Measurements from ENCODE around the gene CFAP299.

Gene CFAP299

GRCh38 chr4:80610845-80611677 lies 275.5 kb downstream of the CFAP299 start:
- Histone ChIP-seq H3K9ac (no peak overlapping the region), H3K27me3 (no peaks in the 10 kb centered on the region), H3K4me1 (peaks cover 8 to 28% (median 19%) of the 10 kb centered on the region in 10 experiments; a peak in 19 of 20 replicates), H3K36me3 (no peaks in the 10 kb centered on the region), H3K9me3 (replicated peaks in 1 of 11) (peaks cover 0 to 5% (median 0%) of the 10 kb centered on the region in 11 experiments; a peak in 1 of 22 replicates), H3K27ac (no peak overlapping the region), H3K4me2 (peak overlapping the region; percentile 21 to 72 (median 49); a peak in 21 of 22 replicates), H4K20me1 (no peaks in the 10 kb centered on the region), H3K4me3 (no peak overlapping the region)
- no peak for TF ChIP-seq Cebpa-rat (IDR thresholded peaks at IDR 0.05)

GRCh38 chr4:80611678-80611979 lies 276.1 kb downstream of the CFAP299 start:
- Histone ChIP-seq H3K9me3 (replicated peaks in 1 of 11) (0 out of 22 replicates have a peak, but pooled peaks cover 0 to 5% (median 0%) of the 10 kb centered on the region in 11 experiments), H3K9ac (no peak overlapping the region), H3K4me1 (peaks cover 8 to 28% (median 19%) of the 10 kb centered on the region in 10 experiments; a peak in 19 of 20 replicates), H3K27me3 (no peaks in the 10 kb centered on the region), H3K27ac (no peak overlapping the region), H3K4me2 (peak overlapping the region in 9 of 11 experiments; percentile 46 to 72 (median 52); a peak in 15 of 22 replicates), H3K36me3 (no peaks in the 10 kb centered on the region), H4K20me1 (no peaks in the 10 kb centered on the region), H3K4me3 (no peak overlapping the region)
- TF ChIP-seq Cebpa-rat (IDR thresholded peaks at IDR 0.05), result no peak

DNA sequence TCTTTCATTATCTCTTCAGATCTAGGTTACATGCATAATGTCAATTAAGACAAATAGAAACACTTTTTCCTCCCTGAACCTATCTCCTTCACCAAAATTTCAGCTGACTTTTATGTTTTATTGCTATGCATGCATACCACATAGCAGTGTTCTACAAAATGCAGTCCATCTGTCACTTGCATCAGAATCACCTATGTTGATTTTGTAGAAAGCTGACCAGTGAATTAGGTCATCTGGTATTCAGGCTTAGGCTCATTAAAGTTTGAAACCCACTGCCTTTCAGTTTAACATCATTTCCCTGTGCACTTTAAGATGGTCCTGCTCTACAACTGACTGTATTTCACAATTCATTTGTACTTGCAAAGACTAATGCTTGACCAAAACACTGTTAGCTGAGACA lies 277.9 kb downstream of the CFAP299 start:
- H3K27ac ChIP-seq, result no peak overlapping the region
- no peak overlapping the region for H3K9ac ChIP-seq
- no peaks in the 10 kb centered on the region for H4K20me1 ChIP-seq
- H3K4me1 ChIP-seq, result peaks cover 8 to 28% (median 19%) of the 10 kb centered on the region in 10 experiments; a peak in 19 of 20 replicates
- H3K36me3 ChIP-seq, result no peaks in the 10 kb centered on the region
- H3K4me3 ChIP-seq, result no peak overlapping the region
- no peak for TF ChIP-seq Cebpa-rat (IDR thresholded peaks at IDR 0.05)
- H3K4me2 ChIP-seq, result no peak overlapping the region
- no peaks in the 10 kb centered on the region for H3K9me3 ChIP-seq (replicated peaks in 1 of 11)
- no peaks in the 10 kb centered on the region for H3K27me3 ChIP-seq

DNA sequence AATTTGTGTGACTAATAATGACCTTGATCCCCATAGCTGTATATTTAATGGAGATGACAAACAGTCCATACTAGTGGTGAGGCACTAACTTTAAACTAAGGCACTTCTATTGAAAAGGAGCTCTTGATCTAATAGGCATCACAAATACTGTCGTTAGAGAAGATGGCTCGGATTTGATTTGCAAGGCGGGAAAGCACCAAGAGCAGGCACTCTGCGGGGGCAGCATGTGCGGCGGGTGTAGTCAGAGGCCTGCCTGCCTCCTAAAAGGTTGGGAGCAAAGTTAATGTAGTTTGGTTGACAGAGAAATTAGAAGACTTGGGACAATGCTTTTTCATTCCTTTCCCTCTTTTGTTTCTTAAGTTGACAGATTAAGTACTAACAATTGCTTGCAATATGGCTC lies 278.8 kb downstream of the CFAP299 start:
- Histone ChIP-seq H3K9me3 (replicated peaks in 1 of 11) (no peaks in the 10 kb centered on the region), H3K27ac (no peak overlapping the region), H3K4me1 (peaks cover 8 to 28% (median 19%) of the 10 kb centered on the region in 10 experiments; a peak in 19 of 20 replicates), H3K36me3 (no peaks in the 10 kb centered on the region), H3K4me3 (no peak overlapping the region), H3K9ac (no peak overlapping the region), H4K20me1 (no peaks in the 10 kb centered on the region), H3K4me2 (no peak overlapping the region), H3K27me3 (no peaks in the 10 kb centered on the region)
- no peak for TF ChIP-seq Cebpa-rat (IDR thresholded peaks at IDR 0.05)

GRCh38 chr4:80615099-80615498 lies 279.6 kb downstream of the CFAP299 start:
- no peaks in the 10 kb centered on the region for H3K27me3 ChIP-seq
- peaks cover 8 to 23% (median 18%) of the 10 kb centered on the region in 10 experiments; a peak in 19 of 20 replicates for H3K4me1 ChIP-seq
- no peak for TF ChIP-seq Cebpa-rat (IDR thresholded peaks at IDR 0.05)
- H4K20me1 ChIP-seq, result no peaks in the 10 kb centered on the region
- H3K9me3 ChIP-seq (replicated peaks in 1 of 11), result no peaks in the 10 kb centered on the region
- no peaks in the 10 kb centered on the region for H3K36me3 ChIP-seq
- H3K9ac ChIP-seq, result no peak overlapping the region
- no peak overlapping the region for H3K4me2 ChIP-seq
- no peak overlapping the region for H3K27ac ChIP-seq
- no peak overlapping the region for H3K4me3 ChIP-seq

DNA sequence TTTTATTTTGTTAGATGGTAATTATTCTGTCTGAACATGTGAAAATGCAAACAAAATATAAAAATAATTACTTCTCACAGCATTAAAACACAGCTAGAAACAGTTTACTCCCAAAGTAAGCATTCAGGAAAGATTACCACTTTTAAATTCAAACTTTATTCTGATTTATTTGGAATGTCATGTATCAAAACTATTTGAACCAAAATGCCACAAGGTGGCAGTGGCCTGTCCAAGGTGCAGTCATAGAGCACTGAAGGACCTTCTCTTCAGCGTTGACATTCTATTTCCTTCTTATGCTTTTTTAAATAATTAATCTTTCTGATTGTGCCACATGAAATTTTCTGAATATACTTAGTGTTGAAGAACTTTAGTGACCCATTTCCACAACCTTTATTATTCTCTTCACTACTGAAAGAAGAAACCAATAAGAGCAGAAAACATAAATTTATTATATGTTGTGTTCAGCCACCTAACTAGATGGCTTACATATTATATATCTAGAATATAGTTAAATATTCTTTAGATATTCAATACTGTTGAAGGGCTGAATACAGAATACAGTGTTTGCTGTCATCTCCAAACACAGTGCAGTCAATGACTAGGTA lies 283.6 kb downstream of the CFAP299 start:
- H3K9ac ChIP-seq, result no peak overlapping the region
- no peak overlapping the region for H3K4me3 ChIP-seq
- no peaks in the 10 kb centered on the region for H3K27me3 ChIP-seq
- peaks cover 7 to 15% (median 11%) of the 10 kb centered on the region in 11 experiments for H3K9me3 ChIP-seq (replicated peaks in 1 of 11)
- no peaks in the 10 kb centered on the region for H3K36me3 ChIP-seq
- no peak overlapping the region for H3K4me2 ChIP-seq
- no peak for TF ChIP-seq Cebpa-rat (IDR thresholded peaks at IDR 0.05)
- no peak overlapping the region for H3K27ac ChIP-seq
- H4K20me1 ChIP-seq, result no peaks in the 10 kb centered on the region
- H3K4me1 ChIP-seq, result no peaks in the 10 kb centered on the region

DNA sequence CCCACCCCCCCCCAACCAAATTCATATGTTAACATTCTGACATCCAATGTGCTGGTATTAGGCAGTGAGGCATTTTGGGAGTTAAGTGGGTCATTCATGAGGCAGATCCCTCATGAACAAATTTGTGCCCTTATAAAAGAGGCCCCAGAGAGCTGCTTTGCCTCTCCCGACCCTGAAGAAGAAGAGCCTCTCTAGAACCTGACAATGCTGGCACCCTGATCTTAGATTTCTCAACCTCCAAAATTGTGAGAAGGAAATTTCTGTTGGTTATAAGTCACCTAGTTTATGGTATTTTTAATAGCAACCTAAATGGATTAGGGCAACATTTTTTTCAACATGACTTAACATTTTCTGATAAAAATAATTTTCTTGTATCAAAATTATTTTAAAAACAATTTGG lies 296.3 kb downstream of the CFAP299 start:
- no peak overlapping the region for H3K4me3 ChIP-seq
- H3K27me3 ChIP-seq, result no peaks in the 10 kb centered on the region
- no peak for TF ChIP-seq Cebpa-rat (IDR thresholded peaks at IDR 0.05)
- H3K4me2 ChIP-seq, result no peak overlapping the region
- H3K36me3 ChIP-seq, result no peaks in the 10 kb centered on the region
- no peaks in the 10 kb centered on the region for H3K4me1 ChIP-seq
- no peak overlapping the region for H3K9ac ChIP-seq
- H3K27ac ChIP-seq, result no peak overlapping the region
- H3K9me3 ChIP-seq (replicated peaks in 1 of 11), result peaks cover 0 to 8% (median 3%) of the 10 kb centered on the region in 11 experiments; a peak in 3 of 22 replicates
- H4K20me1 ChIP-seq, result no peaks in the 10 kb centered on the region

DNA sequence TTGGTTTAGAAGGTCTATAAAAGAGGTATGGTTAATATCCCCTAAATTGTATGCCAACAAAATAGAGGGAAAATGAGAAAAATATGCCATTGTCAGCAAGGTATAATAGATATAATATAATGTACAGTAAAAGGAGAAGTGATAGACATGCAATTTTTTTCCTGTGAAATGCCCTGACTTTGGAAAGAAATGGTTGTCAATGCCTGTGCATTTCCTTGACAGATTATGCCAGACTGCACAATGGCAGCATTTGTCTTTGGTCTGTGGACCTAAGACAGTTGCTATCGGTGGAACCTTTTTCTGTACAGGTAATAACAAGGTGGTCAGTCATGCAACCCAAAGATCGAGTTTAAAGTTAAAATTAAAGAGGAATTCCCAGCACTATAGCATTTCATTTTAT lies 301.7 kb downstream of the CFAP299 start:
- no peak overlapping the region for H3K4me3 ChIP-seq
- TF ChIP-seq Cebpa-rat (IDR thresholded peaks at IDR 0.05), result no peak
- H3K36me3 ChIP-seq, result no peaks in the 10 kb centered on the region
- no peaks in the 10 kb centered on the region for H3K9me3 ChIP-seq (replicated peaks in 1 of 11)
- no peak overlapping the region for H3K9ac ChIP-seq
- no peak overlapping the region for H3K27ac ChIP-seq
- no peaks in the 10 kb centered on the region for H3K4me1 ChIP-seq
- H4K20me1 ChIP-seq, result no peaks in the 10 kb centered on the region
- no peaks in the 10 kb centered on the region for H3K27me3 ChIP-seq
- no peak overlapping the region for H3K4me2 ChIP-seq

- H3K9ac ChIP-seq, result no peak overlapping the region
- no peaks in the 10 kb centered on the region for H3K9me3 ChIP-seq (replicated peaks in 1 of 11)
- no peaks in the 10 kb centered on the region for H3K27me3 ChIP-seq
- H3K4me2 ChIP-seq, result no peak overlapping the region
- no peaks in the 10 kb centered on the region for H4K20me1 ChIP-seq
- no peak overlapping the region for H3K27ac ChIP-seq
- no peak overlapping the region for H3K4me3 ChIP-seq
- peaks cover 0 to 3% (median 0%) of the 10 kb centered on the region in 10 experiments; a peak in 2 of 20 replicates for H3K4me1 ChIP-seq
- TF ChIP-seq Cebpa-rat (IDR thresholded peaks at IDR 0.05), result no peak
- H3K36me3 ChIP-seq, result no peaks in the 10 kb centered on the region
Measured at GRCh38 chr4:80646061-80646460, 310.5 kb downstream of the CFAP299 start.

Measured in BLaER1 treated with 17β-estradiol and CSF1 and Interleukin-3, amounts not matched to agents 10 nM and 100 nM (cell line).